Right hindlimb (tissue), 1 donor: ENCODE measurements around the gene PYGL.
A peak's percentile ranks its signal among the peaks of the same experiment; 100 is the strongest.
"Not testable (repeated sequence)": the region's sequence is repeated elsewhere in the genome, so short reads cannot be mapped to it uniquely, and the experiment has no call there.

ENCODE experiments used
- DNase-seq: peaks from one replicate; pipeline ENCODE4 v3.0.0-alpha.2; 2018

Gene PYGL

DNA sequence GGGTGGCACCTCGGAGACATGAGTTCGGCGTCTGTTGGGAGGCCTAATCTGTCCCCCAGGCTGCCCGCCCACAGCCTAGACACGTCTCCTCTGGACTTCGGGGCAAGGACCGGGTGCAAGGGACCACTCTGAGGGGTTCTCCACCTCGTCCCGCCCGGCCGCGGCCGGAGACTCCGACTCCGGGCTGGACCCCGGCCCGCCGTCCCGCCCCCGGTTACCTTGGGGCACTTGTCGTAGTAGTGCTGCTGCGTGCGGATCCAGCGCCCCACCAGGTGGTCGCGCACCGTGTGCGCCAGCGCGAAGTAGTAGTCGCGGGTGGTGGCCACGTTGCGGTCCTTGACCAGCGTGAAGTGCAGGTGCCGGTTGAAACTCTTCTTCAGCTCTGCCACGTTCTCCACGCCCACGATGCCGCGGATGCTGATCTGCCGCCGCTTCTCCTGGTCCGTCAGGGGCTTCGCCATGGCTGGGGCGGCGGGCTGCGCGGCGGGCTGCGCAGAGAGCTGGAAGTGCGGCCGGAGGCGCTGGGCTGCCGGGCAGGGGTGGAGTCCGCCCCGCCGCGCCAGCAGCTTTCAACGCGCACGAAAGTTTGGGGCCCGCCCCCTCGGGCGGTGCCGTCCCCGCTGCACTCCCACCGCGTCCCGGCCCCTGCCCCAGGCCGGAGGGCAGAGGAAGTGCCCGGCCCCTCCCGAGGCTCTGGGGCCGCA, at the start of gene PYGL:
Gene PYGL (minus strand): TSS at position 541 of the 704 bp plus-strand sequence. CDS start 80 bp downstream, at position 461.
- peak; percentile 83 for DNase-seq

DNA sequence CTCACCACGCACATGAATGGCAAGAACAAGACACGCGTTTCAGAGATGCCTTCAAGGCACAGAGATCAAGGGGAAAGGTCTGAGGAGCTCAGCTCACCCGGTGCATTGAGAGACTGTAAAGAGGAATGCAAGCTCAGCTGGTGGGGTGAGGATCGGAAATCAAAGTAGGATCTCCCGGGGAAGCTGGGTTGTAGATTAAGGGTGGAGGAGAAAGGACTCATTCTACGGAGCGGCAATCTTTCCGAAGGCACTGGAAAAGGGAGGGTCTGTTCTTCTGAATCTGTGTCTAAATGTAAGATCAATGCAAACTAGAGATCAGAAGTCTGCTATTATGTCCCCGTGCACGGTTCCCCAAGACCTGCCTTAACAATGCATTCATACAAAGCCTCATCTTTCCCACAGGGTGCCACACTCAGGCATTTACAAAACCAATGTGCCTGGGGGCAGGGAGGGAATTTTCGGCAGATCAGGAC, 41.6 kb upstream of the PYGL start:
- DNase-seq = no peak

DNA sequence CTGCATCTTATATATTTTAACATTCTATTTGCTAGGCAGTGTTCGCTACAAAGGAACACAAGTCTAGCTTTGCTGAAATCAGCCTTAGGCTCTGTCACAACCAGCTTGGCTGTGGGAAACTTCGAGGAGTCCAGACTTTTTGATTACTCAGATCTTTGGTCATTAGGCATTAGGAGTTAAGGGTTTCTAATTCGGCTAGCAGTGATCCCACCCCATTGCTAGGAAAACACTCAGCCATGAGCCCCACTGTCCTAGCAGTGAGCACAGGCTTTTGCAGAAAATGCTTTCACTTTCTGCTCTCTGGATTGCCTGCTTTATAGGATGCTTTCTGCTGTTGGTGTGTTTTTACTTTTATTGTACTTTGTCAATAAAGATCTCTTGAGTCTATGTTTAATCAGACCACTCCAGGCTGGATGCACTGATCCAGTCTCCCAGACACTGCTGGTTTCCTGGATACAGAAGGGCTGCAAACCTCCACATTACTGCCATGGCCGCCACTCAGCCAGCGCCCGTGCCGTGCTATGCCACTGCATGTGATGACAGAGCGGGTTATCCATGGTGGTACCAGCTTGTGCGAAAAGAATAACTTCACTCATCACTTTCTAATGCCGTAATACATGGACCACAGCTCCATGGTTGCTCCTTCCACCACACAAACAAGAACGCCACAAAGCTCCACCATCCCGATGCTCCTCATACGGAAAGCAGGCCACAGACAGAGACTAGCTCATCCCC, 41.0 kb upstream of the PYGL start:
- DNase-seq = no peak

DNA sequence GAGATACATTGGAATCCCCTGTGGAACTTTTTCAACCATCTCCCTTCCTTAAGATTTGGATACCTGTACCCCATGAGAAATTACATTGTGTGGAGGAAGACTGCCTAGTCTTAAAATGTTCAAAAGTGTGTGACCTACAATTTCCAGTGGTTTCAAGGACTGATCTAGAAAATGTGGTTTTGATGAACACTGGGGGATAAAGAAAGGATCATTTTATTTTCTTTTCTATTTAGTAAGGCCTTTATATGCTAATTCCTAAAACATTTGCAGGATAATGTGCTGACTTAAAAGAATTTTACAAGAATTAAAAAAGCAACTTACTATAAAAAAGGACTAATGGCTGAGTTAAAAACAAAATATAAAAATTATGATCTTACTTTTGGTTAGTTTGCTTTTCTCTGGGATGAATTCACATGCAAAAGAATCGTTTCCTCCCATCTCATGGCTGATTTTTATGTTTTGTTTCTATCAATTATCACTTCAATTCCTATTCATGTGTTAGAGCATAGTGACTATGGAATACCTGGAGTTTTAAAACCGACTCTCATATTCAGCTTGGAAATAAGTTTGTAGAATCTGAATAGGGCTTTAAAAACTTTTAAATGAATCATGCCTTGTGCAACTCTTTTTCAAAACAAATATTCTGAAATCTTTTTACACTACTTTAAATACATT, 39.9 kb upstream of the PYGL start:
- DNase-seq = no peak

DNA sequence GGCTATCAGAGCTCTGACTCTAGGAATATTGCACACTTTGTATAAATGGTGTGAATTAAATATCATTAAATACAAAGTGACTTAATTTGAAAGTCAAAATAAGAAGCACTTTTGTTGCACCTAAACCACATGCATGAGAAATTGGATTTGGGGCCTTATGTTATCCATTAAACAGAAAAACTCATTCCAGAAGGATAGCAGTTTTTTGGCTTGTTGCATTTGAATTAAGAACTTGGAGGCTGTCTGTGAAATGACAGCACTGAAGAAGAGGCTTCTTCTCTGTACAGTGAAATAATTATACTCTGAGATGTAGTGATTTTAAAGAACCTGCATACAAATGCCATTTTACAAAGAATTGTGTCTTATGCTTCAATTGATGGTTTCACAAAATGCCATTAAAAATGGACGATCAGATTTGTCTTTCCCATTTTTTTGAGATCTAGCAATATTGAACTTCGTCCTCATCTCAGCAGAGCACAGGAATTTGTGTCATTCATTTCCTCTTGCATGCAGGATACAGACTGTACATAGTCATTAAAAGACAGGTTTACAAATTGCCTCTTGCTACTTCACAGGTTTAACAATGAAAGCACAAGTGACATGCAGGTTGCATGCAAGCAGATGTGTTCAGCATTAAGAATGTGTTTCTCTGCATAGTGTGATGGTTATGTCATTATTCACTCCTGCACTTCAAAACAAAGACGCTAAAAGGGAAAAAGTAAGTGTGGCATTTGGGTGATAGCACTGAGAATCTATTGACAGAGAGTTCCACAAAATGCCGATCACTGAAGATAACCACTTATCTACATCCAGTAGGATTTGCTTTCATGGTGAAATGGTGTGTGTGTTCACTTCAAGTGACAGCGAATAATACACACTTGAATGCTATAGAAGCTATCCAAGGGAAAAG, 35.9 kb upstream of the PYGL start:
- no peak for DNase-seq

DNA sequence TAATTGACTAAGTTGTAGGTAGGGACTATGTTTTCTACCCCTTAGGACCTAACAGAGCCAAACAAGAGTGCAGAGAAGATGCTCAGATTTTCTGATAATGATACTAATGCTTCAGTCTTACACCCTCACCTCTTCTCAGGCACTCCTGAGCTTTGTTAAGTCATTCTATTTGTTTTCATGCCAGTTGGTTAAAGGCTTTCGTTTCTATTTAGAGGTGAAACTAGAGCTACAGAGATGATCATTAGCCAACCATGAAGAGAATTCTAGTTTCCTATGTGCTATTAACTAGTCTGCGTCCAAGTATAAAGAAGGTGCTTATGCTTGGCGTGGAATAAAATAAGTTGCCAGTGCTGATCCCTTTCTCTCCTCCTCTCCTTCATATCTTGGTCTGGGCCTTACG, 34.6 kb upstream of the PYGL start:
- no peak for DNase-seq

DNA sequence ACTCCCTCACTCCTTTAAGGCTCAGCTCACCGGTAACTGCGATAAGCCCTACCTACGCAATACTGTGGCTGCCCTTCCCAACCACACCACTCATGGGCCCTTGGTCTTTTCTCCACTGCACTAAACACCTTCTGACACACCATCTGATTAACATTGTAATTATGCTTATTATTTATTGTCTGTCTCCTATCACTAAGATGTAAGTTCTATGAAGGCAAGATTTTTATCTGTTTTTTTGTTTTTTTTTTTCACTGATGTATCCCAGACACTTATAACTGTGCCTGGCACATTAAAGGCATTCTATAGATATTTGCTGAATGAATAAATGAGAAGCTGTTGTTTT, 34.2 kb upstream of the PYGL start:
- no peak for DNase-seq

DNA sequence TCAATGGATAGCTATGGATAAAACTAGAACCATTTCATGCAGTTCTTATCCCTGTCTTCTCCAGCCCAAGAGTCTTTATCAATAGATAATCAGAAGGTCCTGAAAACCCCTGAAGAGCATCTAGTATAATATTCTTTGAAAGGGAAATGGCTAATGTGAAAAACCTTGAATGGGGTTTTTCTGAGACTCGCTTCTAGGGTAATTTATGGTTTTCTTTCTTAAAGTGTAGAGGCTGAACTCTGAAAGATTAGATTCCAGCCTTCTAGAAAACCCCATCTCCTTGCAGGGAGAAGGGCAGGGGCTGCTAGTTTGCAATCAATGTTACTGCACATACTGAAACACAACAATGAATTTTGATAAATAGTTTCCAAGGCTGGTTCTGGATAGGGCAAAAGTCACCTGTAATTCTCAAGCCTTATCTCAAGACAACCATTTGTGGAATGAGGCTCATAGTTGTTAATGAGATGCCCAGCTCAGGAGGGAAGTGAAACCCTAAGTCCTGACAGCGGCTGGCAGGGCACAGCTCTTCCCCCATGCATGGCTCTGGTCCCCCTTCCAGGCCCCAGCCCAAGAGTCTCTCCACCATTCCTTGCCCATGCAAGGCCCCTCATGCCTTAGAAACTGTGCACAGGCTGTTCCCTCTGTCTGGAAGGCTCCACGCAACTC, 33.7 kb upstream of the PYGL start:
- DNase-seq = no peak

DNA sequence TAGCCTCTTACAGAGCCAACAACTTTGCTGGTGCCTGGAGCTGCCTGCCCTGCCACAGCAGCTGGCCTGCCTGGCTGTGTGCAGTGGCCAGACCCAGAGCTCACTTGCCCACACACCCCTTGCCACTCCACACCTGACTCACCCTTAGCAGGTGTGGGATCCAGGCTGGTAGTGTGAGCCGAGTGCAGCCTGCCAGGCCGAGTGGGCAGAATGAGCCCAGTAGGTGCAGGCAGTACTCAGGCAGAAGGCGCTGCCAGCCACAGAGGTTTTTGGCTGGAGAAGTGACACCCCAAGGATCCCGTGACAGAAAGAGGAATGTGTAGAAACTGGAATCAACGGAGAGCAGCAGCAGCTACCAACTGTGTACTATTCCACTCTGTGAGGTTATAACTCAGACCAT, 29.8 kb upstream of the PYGL start:
- no peak for DNase-seq

DNA sequence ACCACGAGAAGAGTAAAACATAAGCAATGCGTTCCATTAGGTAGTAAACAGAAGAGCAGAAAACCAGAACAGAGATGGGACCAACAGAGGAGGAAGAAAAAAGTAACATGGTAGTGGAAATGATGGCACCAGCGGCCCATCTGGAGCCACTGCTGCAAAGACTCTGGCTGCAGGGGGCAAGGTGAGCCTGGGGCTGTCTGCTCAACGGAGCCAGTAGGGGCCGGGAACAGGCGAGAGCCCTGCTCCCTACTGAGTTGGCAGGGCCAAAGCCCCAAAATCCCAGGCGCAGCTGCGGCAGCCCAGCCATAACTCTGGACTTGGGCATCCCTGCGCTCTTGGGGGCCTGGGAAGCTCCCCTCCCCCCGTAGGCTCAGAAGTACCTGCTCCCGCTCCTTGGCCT, 28.5 kb upstream of the PYGL start:
- no peak for DNase-seq

DNA sequence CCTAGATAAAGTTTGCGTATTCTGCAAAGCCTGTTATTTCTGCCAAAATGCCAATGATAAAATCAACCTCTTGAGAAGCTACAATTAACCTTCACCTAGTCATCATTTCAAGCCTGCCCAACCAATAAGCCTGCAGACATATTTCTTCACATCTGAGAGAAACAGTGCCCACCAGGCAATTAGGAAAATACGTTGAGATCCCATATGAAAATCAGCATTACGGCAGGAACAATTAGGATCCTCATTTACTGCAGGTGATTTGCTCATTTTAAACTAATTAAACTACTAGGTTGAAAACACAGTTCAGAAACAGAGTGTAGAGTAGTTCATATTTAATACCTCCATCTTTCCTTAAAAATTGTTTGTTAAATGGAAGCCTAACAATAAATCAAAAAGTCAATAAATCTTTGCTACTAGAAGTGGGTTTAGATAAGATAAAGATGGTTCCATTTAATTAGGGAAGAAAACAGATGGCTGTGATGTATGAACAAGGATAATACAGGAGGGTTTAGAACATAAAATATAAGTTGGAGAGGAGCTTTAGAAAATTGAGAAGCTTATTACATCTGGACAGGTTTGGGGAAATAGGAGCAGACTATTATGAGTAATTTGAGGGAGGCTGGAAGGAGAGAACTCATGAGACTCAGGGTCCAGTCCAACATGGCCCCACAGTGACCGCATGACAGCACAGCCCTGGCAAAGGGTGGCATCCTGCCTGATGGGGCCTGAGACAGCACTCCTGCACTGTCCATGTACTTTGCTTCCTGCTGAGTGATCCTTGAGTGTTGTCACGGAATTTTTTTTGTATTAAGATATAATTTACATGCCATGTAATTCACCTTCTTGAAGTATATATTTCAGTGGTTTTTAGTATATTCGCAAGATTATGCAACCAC, 26.9 kb upstream of the PYGL start:
- DNase-seq = no peak

DNA sequence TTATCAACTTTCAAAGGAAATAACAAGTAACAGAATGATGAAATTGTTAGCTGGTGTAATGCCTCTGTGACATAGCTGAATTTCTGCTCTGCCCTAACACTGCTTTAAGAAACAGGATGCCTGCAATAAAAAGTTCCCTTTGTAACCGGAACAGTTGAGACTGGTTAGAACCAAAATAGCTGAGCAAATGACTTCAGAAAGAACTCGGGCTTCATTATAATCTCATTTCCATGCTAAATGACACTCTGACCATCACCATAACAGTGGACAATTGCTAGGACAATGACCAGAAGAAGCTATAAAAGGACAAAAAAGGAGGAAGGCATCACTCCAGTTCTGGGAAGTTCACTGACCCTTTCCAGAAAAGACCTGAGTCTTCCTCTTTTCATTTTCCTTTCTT, 23.5 kb upstream of the PYGL start:
- DNase-seq = no peak

DNA sequence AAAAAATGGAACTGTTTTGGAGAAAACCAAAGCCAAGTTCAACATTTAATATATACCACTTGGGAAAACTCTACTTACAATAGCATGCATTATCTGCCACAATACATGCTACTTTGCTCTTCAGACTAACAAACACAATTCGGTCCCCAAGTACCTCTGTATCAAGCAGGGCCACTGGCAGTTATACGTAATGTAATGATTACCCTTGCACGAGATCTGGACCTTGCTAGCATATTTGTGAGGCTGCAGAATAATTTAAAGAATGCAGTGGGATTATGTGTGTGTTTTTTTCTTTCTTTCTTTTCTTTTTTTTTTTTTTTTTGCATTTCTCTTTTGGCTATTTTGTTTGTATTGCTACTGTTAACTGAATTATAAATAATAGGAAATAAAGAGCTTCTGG, 22.8 kb upstream of the PYGL start:
- DNase-seq = no peak

DNA sequence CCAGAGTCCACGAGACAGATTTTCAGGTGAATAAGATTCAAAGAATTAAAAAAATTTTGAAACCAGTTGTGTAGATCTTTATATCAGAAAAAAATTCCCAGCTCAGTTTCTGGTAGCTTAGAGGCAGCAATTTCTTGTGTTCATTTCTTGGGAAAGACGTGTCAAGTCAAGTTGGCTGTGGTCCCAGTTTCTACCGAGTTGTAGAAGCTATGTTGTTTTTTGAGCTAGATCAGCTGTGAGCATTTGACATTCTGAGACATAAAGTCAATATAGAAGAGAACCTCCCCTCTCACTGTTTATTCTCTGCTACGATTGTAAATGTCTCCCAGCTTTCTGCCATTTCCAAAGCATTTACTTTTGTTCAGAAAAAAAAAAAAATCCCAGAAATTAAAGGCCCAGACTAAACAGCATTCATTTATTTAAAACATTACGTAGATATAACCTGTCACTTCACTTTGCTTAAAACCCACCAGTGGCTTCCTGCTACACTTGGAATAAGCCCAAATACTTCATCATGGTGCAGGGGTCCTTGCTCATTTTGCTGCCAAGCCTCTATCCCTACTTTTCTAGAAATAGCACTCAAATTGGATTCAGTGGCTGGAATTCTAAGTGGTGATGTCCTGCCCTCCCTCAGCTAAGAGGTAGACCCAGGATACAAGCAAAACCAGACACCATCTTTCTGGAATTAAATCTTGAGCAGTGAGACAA, 20.6 kb upstream of the PYGL start:
- peak; percentile 40 for DNase-seq

DNA sequence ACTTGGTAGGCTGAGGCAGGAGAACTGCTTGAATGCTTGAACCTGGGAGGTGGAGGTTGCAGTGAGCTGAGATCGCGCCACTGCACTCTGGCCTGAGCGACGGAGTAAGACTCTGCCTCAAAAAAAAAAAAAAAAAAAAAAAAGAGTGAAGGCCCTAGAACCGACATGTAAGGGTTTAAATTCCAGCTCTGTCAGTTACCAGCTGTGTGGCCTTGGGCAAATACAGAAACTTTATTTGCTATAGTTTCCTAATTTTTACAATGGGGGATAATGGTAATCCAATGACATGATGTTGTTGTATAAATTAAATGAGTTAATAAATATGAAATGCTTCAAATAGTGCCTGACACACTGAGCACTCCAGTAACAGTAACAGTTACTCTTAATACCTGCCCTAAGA, 19.6 kb upstream of the PYGL start:
- DNase-seq = no peak

DNA sequence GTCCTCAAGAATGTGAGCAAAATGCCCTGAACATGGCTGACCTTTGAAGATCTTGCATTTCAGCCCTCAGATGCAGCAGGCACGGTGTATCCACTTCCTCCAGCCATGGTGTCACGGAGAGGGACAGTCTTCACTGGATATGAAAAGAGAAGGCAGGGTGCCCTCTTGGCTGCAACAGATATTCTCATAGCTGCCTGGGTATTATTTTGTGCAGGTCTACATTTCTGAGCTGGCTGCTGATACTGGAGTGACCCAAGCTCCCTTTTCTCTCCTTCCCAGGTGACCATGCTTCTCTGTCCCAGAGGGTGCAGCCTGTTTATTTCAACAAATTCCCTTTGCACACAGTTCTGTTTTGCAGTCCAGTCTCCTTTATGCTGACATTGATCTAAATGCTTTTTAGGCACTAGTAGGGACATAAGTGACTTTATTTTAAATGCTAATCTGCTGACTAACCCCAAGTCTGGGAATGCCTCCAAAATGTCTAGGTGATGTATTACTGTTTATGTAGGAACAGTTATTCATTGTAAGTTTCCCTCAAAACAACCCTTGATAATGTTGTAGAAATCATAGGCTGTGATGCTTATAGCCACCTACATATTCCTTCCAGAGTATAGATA, 17.4 kb upstream of the PYGL start:
- no peak for DNase-seq

DNA sequence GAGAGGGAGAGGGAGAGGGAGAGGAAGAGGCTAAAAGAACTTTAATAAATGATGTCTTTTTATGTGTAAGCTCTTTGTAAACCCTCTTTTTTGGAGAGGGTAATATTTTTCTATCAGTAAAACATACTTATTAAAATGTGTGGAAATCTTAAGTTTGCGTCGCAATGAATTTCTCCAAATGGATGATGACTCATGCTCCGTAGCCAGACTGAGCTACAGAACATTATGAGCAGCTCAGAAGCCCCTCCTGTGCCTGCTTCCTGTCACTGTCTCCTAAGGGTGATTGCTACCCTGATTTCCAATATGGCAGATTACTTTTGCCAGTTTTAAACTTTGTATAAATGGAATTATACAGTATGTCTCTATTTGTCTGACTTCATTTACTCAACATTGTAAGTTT, 13.0 kb upstream of the PYGL start:
- no peak for DNase-seq

DNA sequence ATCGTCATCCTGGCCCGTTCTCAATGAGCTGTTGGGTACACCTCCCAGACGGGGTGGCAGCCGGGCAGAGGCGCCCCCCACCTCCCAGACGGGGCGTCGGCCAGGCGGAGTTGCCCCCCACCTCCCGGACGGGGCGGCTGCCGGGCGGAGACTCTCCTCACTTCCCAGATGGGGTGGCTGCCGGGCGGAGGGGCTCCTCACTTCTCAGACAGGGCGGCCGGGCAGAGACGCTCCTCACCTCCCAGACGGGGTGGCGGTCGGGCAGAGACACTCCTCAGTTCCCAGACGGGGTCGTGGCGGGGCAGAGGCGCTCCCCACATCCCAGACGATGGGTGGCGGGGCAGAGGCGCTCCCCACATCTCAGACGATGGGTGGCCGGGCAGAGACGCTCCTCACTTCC, 12.1 kb upstream of the PYGL start:
- not testable (repeated sequence) for DNase-seq

DNA sequence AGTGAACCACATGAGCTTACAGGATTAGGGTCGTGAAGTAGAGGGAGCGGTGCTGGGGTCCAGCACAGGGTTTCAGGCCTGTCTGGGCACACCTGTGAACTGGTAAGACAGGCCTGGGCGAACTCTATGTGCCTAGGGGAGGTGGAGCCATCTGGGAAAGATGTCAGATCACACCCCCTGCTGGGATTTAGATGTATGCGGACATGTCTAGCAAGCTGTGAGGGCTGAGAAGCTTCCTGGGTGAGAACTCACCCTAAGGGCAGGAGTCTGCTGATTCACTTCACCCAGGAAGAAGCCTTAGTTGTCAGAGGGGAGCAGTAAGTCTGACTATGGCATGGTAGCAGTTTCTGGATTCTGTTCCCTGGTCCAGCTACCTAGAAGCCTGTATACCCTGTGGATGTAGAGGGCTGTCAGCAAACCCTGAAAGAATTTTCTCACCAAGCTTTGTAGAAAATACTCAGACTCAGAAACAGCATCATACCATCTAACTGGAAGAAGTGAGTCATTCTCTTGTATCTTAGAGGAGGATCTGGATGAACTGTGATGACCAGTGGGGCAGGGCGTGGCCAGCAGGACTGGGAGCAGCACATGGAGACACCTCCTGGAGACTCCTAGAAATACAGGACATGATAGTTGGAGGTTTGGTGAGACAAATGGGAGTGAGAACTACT, 11.2 kb upstream of the PYGL start:
- DNase-seq = peak; percentile 49
